Mesenchymal stem cell (in vitro differentiated cells and primary cell): Measurements from ENCODE around the gene RARRES1.

Experiments used
- DNase-seq: peaks from one replicate; pipeline ENCODE4 v3.0.0-alpha.2; 2013
- H2AFZ ChIP-seq: one replicate; pipeline ENCODE4 v1.6.1; 2013; ENCODE audit warnings: low read depth, mild to moderate bottlenecking, control low read depth, inconsistent platforms, low read length, moderate library complexity
- H2AK5ac ChIP-seq: 2 replicates; pipeline ENCODE4 v1.6.1; 2013; ENCODE audit warnings: low read length, moderate library complexity, mild to moderate bottlenecking, inconsistent platforms; ENCODE audit not compliant: severe bottlenecking
- H2BK120ac ChIP-seq: one replicate; pipeline ENCODE4 v1.6.1; 2013; ENCODE audit warnings: low read depth, mild to moderate bottlenecking, inconsistent platforms, low read length, moderate library complexity
- H2BK12ac ChIP-seq, 2 experiments: one replicate each; pipeline ENCODE4 v1.6.1; 2013; ENCODE audit warnings: inconsistent platforms in 2 of 2, low read length in 2 of 2, mild to moderate bottlenecking in 2 of 2, moderate library complexity in 2 of 2, control low read depth in 1 of 2
- H2BK15ac ChIP-seq: one replicate; pipeline ENCODE4 v1.6.1; 2013; ENCODE audit warnings: mild to moderate bottlenecking, low read depth, inconsistent platforms; ENCODE audit not compliant: poor library complexity, severe bottlenecking
- H2BK5ac ChIP-seq: 2 replicates; pipeline ENCODE4 v1.6.1; 2013; ENCODE audit warnings: low read depth, mild to moderate bottlenecking, low read length, control low read depth, inconsistent platforms; ENCODE audit not compliant: poor library complexity, severe bottlenecking
- H3K14ac ChIP-seq, 2 experiments: one replicate each; pipeline ENCODE4 v1.6.1; 2013; ENCODE audit warnings: inconsistent platforms in 2 of 2, low read length in 2 of 2, control low read depth in 1 of 2, mild to moderate bottlenecking in 1 of 2, moderate library complexity in 1 of 2
- H3K18ac ChIP-seq, 2 experiments: one replicate each; pipeline ENCODE4 v1.6.1; 2013; ENCODE audit warnings: inconsistent platforms in 2 of 2, low read length in 2 of 2, control low read depth in 1 of 2, low read depth in 1 of 2, mild to moderate bottlenecking in 1 of 2
- H3K23ac ChIP-seq, 2 experiments: one replicate each; pipeline ENCODE4 v1.6.1; 2013; ENCODE audit warnings: inconsistent platforms in 2 of 2, low read length in 2 of 2, mild to moderate bottlenecking in 2 of 2, moderate library complexity in 2 of 2, control low read depth in 1 of 2
- H3K27ac ChIP-seq: 2 replicates; pipeline ENCODE4 v1.5.1; 2013; ENCODE audit warnings: mild to moderate bottlenecking, moderate library complexity, low read length, control low read depth, inconsistent platforms; ENCODE audit not compliant: poor library complexity, severe bottlenecking
- H3K27me3 ChIP-seq, 2 experiments: 2 replicates each; pipeline versions ENCODE4 v1.6.1 to v1.7.0; 2013; ENCODE audit warnings: low read length in 2 of 2, mild to moderate bottlenecking in 2 of 2, moderate library complexity in 2 of 2, control low read depth in 1 of 2, inconsistent platforms in 1 of 2; ENCODE audit not compliant: control insufficient read depth in 1 of 2, insufficient read depth in 1 of 2
- H3K36me3 ChIP-seq, 2 experiments: 2 replicates each; pipeline versions ENCODE4 v1.6.1 to v1.7.0; 2013; ENCODE audit warnings: low read length in 2 of 2, control low read depth in 1 of 2, inconsistent platforms in 1 of 2, low read depth in 1 of 2, mild to moderate bottlenecking in 1 of 2; ENCODE audit not compliant: insufficient read depth in 2 of 2, control insufficient read depth in 1 of 2
- H3K4ac ChIP-seq, 2 experiments: one replicate each; pipeline ENCODE4 v1.6.1; 2013; ENCODE audit warnings: inconsistent platforms in 2 of 2, low read length in 2 of 2, mild to moderate bottlenecking in 2 of 2, moderate library complexity in 2 of 2, control low read depth in 1 of 2, low read depth in 1 of 2
- H3K4me1 ChIP-seq: 2 replicates; pipeline ENCODE4 v1.6.1; 2013; ENCODE audit warnings: low read depth, low read length, control low read depth; ENCODE audit not compliant: control insufficient read depth, insufficient read depth
- H3K4me2 ChIP-seq: 2 replicates; pipeline ENCODE4 v1.6.1; 2013; ENCODE audit warnings: low read length, mild to moderate bottlenecking, inconsistent platforms; ENCODE audit not compliant: poor library complexity, severe bottlenecking
- H3K4me3 ChIP-seq, 2 experiments: 2 replicates each; pipeline versions ENCODE4 v1.5.1 to v1.7.0; 2013; ENCODE audit warnings: low read length in 2 of 2, mild to moderate bottlenecking in 2 of 2, control low read depth in 1 of 2, low read depth in 1 of 2; ENCODE audit not compliant: insufficient read depth in 1 of 2
- H3K79me1 ChIP-seq: replicated peaks from 2 replicates; pipeline ENCODE4 v1.6.1; 2013; ENCODE audit warnings: mild to moderate bottlenecking, control low read depth, low read length, inconsistent platforms; ENCODE audit not compliant: poor library complexity, severe bottlenecking
- H3K9ac ChIP-seq: 2 replicates; pipeline ENCODE4 v1.7.0; 2013; ENCODE audit warnings: mild to moderate bottlenecking, low read length, moderate library complexity
- H3K9me3 ChIP-seq: 2 replicates; pipeline ENCODE4 v1.7.0; 2013; ENCODE audit warnings: mild to moderate bottlenecking, low read length; ENCODE audit not compliant: control insufficient read depth
- H4K8ac ChIP-seq: one replicate; pipeline ENCODE4 v1.6.1; 2013; ENCODE audit warnings: inconsistent platforms, mild to moderate bottlenecking, low read length, moderate library complexity
- H4K91ac ChIP-seq: one replicate; pipeline ENCODE4 v1.6.1; 2013; ENCODE audit warnings: mild to moderate bottlenecking, low read length, inconsistent platforms
- WGBS: methylation state at CpG from one replicate; pipeline ENCODE4 v1.1.7; 2013; ENCODE audit warnings: mixed read lengths; 5-methylcytosine and 5-hydroxymethylcytosine counted together

RARRES1 gene

DNA sequence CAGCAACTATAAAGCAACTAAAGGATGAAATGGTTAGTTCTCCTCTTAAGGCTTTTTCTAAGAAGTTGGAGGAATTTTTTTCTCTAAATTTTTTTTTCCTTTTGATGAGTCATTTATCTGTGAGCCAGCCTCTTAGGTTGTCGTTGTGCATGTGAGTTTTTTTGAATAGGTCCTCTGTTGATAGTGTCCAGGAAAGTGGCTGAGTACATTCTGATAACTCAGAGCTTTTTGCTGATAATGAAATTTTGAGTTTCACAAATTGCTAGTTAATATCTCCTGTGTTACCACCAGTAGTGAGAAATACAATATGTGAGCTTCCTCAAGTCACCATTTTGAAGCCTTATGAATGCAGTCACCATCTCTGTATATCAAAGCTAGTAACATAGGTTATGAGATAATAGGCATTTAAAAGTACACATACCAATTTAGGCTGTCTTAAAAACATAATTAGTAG, 52.7 kb downstream of the RARRES1 start:
- Histone ChIP-seq H2AFZ (no peak overlapping the region), H2BK12ac (no peak overlapping the region), H2BK5ac (no peak overlapping the region), H3K14ac (no peak overlapping the region), H2BK120ac (no peak overlapping the region), H3K4me1 (no peaks in the 10 kb centered on the region), H2AK5ac (no peak overlapping the region), H3K27me3 (no peaks in the 10 kb centered on the region), H3K27ac (no peak overlapping the region), H3K4me2 (no peak overlapping the region), H3K9ac (no peak overlapping the region), H3K9me3 (no peaks in the 10 kb centered on the region), H3K4me3 (no peak overlapping the region), H3K18ac (no peak overlapping the region), H3K4ac (no peak overlapping the region), H3K36me3 (peaks cover 6 to 36% of the 10 kb centered on the region in 2 experiments), H4K91ac (no peak overlapping the region), H4K8ac (no peak overlapping the region), H3K79me1 (peaks cover 3% of the 10 kb centered on the region), H2BK15ac (no peak overlapping the region), H3K23ac (no peak overlapping the region)
- WGBS, result 0% methylated on average over 1 of the region's 1 CpG
- peak; percentile 41 for DNase-seq

DNA sequence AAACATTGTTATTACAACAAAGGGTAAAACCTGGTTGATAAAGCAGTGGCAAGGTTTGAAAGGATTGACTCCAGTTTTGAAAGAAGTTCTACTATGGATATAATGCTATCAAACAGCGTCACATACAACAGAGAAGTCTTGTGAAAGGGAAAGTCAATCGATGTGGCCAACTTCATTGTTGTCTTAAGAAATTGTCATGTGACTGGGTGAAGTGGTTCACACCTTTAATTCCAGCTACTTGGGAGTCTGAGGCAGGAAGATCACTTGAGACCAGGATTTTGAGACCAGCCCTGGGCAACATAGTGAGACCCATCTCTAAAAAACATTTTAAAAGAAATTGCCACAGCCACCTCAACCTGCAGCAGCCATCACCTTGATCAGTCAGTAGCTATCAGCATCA, 53.6 kb downstream of the RARRES1 start:
- Histone ChIP-seq H2BK120ac (no peak overlapping the region), H3K23ac (no peak overlapping the region), H2AK5ac (no peak overlapping the region), H2BK15ac (no peak overlapping the region), H3K36me3 (peaks cover 3 to 37% of the 10 kb centered on the region in 2 experiments), H3K4me2 (no peak overlapping the region), H2BK12ac (no peak overlapping the region), H3K4ac (no peak overlapping the region), H4K91ac (no peak overlapping the region), H3K27ac (no peak overlapping the region), H2BK5ac (no peak overlapping the region), H3K4me3 (no peak overlapping the region), H3K4me1 (no peaks in the 10 kb centered on the region), H3K9me3 (no peaks in the 10 kb centered on the region), H3K27me3 (no peaks in the 10 kb centered on the region), H3K79me1 (peaks cover 6% of the 10 kb centered on the region), H4K8ac (no peak overlapping the region), H3K9ac (no peak overlapping the region), H2AFZ (no peak overlapping the region), H3K18ac (no peak overlapping the region), H3K14ac (no peak overlapping the region)
- 91% methylated on average over 2 of the region's 2 CpGs for WGBS
- DNase-seq, result no peak

DNA sequence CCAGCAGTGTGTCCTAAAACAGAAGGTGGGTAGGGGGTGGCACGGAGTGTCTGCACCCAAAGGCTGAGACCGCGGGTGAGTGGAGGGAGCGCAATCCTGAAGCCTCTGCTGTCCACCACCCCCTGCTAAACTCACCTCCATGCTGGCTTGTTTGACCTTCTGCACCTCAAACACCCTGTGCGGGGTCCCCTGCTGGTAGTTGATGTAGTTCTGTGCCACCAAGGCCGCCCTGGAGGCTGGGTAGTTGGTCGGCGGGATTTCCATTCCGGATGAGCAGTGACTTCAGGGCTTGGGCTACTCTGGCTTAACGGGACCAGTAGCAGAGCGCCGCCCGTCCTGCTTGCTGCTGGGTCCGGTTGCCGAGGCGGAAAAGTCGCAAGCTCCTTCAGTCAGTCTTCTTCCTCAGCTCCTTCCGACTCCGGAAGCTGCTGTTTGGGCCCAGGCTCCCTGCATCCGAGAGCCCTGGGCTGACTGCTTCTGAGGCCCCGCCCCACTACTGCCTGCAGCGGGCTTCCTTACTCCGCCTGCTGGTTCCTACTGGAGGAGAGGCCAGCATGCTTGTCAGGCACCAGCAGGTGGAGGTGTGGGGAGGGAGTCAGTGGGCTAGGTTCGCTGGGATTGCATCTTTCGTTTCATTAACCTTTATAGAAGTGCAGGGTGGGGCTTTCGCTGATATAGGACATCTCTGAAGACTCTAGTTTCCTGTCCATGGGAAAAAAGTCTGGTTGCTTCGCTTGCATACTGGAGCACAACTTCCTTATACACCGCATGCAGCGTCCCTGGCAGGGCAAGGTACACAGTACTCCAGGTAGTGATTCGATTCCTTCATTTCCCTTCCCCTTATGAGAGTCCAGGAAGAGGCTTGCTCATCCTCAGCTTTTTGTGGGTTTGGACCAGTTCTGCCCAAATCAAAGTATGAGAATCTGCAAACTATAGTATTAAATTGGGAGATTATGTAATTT, 59.8 kb downstream of the RARRES1 start, which contains the start of gene LXN:
Gene LXN (minus strand): TSS at position 434 of the 962 bp plus-strand sequence. CDS start 170 bp downstream, at position 264.
- peak within 1 kb of the TSS in 1 of 2 experiments; percentile 1 for H3K14ac ChIP-seq
- H2BK12ac ChIP-seq, result peak within 1 kb of the TSS in 1 of 2 experiments; percentile 42
- H2BK120ac ChIP-seq, result no peak within 1 kb of the TSS
- peak; percentile 89 for DNase-seq
- H3K9me3 ChIP-seq, result no peaks in the 10 kb centered on the region
- no peak within 1 kb of the TSS for H2BK5ac ChIP-seq
- H3K9ac ChIP-seq, result peak within 1 kb of the TSS; percentile 91
- peak within 1 kb of the TSS; percentile 81 for H2AFZ ChIP-seq
- peak within 1 kb of the TSS; percentile 64 for H3K4me2 ChIP-seq
- peak within 1 kb of the TSS; percentile 61 for H3K27ac ChIP-seq
- peak within 1 kb of the TSS; percentile 85 to 88 for H3K18ac ChIP-seq
- H2BK15ac ChIP-seq, result peak within 1 kb of the TSS; percentile 19
- H4K8ac ChIP-seq, result peak within 1 kb of the TSS; percentile 92
- peak within 1 kb of the TSS in 1 of 2 experiments; percentile 54 for H3K23ac ChIP-seq
- H3K36me3 ChIP-seq, result peaks cover 4 to 43% of the 10 kb centered on the region in 2 experiments
- no peak within 1 kb of the TSS for H2AK5ac ChIP-seq
- H4K91ac ChIP-seq, result peak within 1 kb of the TSS; percentile 16
- H3K4me3 ChIP-seq, result peak within 1 kb of the TSS; percentile 56 to 91
- peaks cover 10% of the 10 kb centered on the region for H3K79me1 ChIP-seq
- H3K4ac ChIP-seq, result peak within 1 kb of the TSS; percentile 0 to 47
- H3K27me3 ChIP-seq, result no peaks in the 10 kb centered on the region
- H3K4me1 ChIP-seq, result peaks cover 5% of the 10 kb centered on the region
- 16% methylated on average over 27 of the region's 30 CpGs for WGBS

DNA sequence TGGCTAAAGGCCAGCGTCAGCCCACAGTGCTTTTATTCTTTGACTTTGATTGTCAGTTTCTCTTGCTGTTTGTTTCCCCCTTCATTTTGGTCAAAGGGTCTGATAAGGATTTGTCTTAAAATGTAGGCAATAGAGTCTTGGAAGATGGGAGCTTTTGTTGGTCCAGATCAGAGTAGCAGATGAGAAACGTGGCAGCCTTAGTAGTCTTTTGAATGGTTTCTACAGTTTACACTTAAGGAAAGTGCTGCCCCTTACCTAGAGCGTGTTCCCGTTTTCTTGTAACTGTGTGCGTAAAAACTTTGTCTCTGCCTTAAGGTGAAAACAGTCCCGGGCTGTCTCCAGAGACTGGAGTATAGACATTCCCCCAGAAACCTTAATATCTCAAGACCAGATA, 60.4 kb downstream of the RARRES1 start:
- Histone ChIP-seq H3K18ac (peak overlapping the region; percentile 85 to 88), H3K4me1 (peaks cover 5% of the 10 kb centered on the region), H3K79me1 (peaks cover 8% of the 10 kb centered on the region), H3K9me3 (no peaks in the 10 kb centered on the region), H3K14ac (no peak overlapping the region), H4K91ac (no peak overlapping the region), H3K4me3 (peak overlapping the region; percentile 56 to 91), H2AFZ (no peak overlapping the region), H2AK5ac (no peak overlapping the region), H3K27me3 (no peaks in the 10 kb centered on the region), H2BK120ac (no peak overlapping the region), H2BK5ac (no peak overlapping the region), H2BK12ac (no peak overlapping the region), H4K8ac (peak overlapping the region; percentile 92), H3K23ac (no peak overlapping the region), H3K4me2 (peak overlapping the region; percentile 64), H2BK15ac (no peak overlapping the region), H3K4ac (peak overlapping the region in 1 of 2 experiments; percentile 0), H3K27ac (peak overlapping the region; percentile 61), H3K36me3 (peaks cover 4 to 45% of the 10 kb centered on the region in 2 experiments), H3K9ac (peak overlapping the region; percentile 91)
- WGBS, result 34% methylated on average over 6 of the region's 6 CpGs
- DNase-seq, result peak; percentile 33
